ENCODE measurements around the gene LTB4R. TPM values are rescaled to one million over a fixed set of nuclear protein-coding genes. Genes with fewer than 3 reads are reported as not detected.
"Not testable (repeated sequence)": the region's sequence is repeated elsewhere in the genome, so short reads cannot be mapped to it uniquely, and the experiment has no call there.

Gene LTB4R
- total RNA-seq, 1 donor from 2014 or later: 0.67 TPM

DNA sequence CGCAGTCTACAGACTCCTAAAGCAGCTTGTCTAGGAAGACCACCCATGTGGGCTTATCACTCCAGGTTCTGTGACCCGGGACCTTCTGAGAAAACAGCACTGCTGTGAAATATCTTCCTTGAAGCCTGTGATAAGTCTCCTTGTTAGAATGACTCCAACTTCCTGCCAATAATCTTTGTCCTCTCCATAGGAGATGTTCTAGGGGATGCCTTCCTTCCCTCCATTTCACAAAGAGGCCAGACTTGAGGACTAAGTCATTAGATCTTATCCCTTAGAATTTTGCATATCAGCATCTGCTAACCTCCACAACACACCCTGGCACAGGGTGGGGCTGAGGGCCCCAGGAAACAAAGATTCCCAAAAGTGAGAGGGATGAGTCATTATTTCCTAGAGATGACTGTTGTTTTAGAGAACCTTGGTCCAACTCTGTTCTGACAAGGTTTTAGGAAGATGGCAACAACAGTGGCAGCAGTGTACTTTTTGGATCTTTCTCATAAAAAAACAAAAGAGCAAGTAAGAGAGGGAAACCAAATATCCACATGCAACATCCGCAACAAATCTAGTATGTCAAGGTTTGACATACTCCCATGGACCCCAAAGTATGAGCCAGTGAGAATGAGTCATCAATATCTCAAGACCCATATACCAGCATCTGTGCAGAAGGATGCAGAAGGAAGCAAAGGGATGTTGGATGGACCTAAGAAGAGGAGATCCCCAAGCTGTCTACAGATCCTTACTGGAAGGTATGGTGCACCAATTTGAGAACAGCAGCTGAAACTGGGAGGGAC, 6.0 kb downstream of the LTB4R start:
- DNase-seq (ENCODE audit: low read depth): peak; percentile 24

DNA sequence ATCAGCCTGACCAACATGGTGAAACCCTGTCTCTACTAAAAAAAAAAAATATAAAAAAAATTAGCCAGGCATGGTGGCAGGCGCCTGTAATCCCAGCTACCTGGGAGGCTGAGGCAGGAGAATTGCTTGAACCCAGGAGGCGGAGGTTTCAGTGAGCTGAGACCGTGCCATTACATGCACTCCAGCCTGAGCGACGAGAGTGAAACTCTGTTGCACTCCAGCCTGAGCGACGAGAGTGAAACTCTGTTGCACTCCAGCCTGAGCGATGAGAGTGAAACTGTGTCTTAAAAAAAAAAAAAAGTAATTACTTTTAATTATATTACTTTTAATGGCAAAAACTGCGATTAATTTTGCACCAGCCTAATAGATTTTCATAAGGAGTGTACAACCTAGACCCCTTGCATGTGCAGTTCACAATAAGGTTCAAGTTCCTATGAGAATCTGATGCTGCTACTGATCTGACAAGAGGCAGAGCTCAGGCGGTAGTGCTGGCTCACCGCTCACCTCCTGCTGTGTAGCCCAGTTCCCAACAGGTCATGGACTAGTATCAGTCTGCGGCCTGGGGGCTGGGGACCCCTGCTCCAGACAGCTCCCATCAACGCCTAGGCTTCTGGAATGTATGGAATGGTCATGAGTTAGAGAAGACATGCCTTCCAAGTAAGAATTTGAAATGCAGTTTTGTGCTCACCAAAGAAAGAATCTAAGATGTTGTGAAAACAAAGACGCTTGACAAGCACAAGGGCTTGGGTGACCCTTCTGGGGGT, 10.1 kb downstream of the LTB4R start:
- DNase-seq (ENCODE audit: low read depth): no peak

DNA sequence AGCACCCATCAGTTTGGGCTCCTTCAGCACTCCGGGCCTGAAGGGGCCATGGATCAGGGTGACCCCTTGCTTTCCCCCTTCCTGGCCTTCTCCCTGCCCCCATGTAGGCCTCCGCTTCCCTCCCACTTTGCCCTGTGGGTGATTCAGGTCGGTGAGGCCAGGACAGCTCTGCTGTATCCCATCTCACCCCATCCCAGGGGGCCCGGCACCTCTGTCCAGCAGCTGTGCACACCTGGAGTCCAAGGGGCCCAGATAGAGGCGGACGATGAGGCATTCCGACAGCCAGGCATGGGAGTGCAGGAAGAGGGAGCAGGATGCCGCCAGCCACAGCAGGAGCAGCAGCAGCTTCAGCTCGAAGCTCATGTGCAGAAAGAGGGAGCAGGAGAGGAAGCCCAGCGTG, 11.4 kb downstream of the LTB4R start:
- DNase-seq (ENCODE audit: low read depth): no peak

DNA sequence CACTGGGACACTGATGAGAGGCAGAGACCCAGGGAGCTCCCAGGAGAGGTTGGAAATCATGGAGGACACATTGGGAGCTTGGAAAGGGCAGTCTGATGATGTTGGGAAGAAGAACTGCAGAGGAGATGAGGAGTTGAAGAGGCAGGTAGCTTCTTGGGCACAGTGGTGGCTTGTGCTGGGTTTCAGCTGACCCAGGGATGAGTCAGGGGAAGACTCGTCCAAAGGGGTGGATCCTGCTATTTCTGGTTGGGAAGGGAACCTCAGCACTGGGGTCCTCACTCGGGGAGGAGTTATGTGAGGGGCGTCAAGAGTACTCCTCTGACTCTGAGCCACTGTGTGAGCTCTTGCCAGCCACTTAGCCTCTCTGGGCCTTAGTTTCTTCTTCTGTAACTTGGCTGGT, 12.0 kb downstream of the LTB4R start:
- no peak for DNase-seq (ENCODE audit: low read depth)

- no peak for DNase-seq (ENCODE audit: low read depth)
Measured at GRCh38 chr14:24324024-24324423, 12.7 kb downstream of the LTB4R start.

GRCh38 chr14:24325041-24325530, 13.8 kb downstream of the LTB4R start:
- DNase-seq (ENCODE audit: low read depth): no peak

GRCh38 chr14:24325963-24326362, 14.7 kb downstream of the LTB4R start:
- DNase-seq (ENCODE audit: low read depth): no peak

DNA sequence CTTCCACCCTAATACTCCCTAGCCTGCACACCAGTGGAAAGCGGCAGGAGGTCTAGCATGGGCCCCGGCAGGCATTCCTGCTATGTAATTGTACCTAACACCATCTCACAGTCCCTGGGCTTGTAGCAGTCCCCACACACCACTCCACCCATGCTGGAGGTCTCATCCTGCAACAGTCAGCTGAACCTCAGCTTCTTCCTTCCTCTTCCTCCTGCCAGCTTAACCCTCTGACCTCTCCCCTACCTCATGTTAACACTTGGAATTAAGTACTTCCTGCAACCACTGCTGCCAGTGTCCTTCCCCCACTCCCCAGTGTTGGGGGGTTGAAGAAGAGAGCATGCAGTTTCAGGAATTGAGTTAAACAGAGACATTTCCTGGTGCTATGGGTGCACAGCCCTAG, 16.0 kb downstream of the LTB4R start:
- DNase-seq (ENCODE audit: low read depth): no peak

GRCh38 chr14:24327914-24328313, 16.6 kb downstream of the LTB4R start:
- DNase-seq (ENCODE audit: low read depth): not testable (repeated sequence)

DNA sequence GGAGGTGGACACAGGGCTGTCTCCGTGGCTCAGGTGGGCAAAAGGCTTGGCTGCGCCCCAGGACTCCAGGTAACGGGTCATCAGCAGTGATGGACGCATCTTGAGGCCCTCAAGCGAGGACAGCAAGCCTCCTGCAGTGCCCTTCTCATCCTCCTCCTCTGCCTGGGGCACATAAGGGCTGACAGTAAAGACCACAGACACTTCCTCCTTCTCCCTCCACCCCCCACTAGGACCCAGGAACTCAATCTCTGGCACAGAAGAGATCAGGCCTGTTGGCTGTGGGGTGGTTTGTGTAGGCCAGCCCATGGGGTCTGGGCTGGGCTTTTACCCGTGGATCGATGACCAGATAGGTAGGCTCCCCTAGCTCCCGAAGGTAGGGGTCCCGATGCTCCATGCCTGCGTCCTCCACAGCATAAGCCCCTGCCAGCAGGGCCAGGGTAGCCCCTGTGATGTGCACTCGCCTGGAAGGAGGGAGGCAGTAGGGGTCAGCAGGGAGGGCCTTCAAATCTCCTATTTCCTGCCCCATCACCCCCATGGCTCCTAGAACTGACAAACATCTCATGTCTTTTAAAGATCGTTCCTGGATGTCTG, 17.9 kb downstream of the LTB4R start:
- DNase-seq (ENCODE audit: low read depth): no peak

GRCh38 chr14:24329736-24330135, 18.4 kb downstream of the LTB4R start:
- no peak for DNase-seq (ENCODE audit: low read depth)

GRCh38 chr14:24330973-24331674, 19.8 kb downstream of the LTB4R start:
- DNase-seq (ENCODE audit: low read depth): no peak

- no peak for DNase-seq (ENCODE audit: low read depth)
Measured at GRCh38 chr14:24331731-24332267, 20.5 kb downstream of the LTB4R start.

DNA sequence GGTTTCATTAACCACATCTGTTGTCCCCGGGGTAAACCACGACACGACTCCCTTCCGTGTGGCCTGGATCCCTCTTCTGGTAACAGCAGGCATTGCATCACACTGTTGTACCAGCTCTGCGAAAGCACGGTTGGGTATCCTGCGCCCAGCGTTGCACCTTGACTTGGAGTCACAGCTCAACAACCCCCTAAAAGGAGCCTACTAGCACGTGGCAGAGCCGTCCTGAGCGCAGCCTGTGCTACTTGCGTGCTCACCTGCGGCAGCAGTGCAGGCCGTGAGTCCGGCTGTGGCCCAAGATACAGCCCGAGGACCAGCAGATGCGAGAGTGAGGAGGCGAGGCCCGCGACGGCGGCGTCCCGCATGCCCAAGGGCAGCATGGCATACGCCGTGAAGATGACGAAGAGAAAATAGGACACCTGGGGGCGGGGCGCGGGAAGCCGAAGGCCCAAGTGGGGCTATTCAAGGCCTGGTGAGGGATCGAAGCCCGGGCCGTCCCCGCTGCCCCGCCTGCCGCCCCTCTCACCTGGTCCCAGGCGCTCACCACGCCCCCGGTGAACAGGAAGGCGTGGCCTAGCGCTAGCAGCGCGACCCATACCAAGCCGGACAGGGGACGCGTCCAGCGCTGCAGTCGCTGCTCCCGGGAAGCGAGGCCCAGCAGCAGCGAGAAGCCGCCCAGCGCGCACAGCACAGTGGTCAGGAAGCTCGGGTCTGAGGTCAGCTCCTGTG, 21.1 kb downstream of the LTB4R start:
- peak; percentile 69 for DNase-seq (ENCODE audit: low read depth)

DNA sequence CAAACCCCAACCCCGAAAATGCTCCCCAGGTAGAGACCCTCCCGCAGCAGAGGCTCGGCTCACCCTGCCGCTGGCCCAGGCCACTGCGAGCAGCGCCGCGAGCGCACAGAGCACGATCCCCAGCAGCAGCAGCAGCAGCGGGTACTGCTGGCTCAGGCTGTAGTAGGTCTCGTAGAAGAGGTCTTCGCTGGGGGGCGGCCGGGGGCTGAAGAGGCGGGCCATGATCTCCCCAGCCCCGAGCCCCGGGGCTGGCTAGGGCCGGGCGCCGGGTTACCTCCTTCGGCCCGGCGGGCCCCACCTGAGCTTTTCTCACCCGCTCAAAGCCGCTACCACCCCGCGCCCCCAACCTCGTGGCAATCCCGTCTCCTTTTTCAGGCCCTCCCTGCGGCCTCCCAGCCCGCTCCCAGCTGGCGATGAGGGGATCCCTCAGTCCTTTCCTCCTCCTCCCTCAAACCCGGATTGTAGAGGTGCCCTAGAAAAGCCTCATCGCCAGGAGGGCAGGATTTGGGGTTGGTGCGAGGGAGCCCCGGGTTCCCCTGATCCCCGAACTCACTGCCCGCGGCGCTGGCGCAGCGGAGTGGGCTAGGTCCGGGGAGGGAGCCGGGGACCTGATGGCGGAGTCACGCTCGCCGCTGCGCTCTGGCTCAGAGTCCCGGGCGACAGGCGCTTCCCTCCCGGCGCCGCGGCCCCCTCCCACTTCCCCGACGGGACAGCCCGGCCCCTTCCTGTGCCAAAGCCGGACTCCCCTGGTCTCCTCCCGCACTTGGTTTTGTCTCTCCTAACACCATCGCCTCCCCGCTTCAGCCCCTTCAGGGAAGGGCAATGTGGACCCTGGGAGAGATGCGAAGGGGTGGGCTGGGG, 23.4 kb downstream of the LTB4R start, which contains the start of gene ADCY4:
Gene ADCY4, minus strand, starts transcription at position 641 of the 861 bp plus-strand sequence. Its CDS starts 419 bp downstream, at position 222.
- no peak for DNase-seq (ENCODE audit: low read depth)

DNA sequence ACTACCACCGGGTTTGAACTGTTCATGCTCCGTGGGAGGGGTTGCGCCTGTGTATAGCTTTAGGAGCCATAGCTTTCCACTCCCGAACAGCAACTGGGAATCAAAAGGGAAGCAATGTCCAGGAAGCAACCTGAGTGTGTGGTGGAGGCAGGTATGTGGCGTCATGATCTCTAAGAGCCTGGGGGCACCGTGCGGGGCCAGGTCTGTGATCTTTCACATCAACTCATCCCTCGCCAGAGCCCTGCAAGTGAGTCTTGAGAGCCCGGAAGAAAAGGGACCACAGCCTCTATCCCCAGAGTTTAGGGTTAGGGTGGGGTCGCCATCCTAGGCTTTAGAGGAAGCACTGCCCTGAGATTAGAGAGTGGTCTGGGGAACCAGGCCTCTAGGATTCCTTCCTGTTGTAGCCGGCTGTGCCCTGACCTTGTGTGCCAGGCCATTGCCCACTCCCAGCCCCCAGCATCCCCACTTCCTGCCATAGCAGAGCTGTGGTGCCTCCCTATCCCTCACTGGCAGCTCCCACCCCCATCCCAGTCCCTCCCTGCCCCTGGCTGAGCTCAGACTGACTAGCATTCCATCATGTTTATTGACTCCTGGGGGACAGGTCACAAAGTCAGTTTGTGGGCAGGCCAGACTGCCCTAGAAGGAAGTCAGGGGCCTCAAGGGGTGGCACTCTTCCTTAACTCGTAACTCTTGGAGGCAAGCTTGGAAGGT, 24.3 kb downstream of the LTB4R start:
- no peak for DNase-seq (ENCODE audit: low read depth)

DNA sequence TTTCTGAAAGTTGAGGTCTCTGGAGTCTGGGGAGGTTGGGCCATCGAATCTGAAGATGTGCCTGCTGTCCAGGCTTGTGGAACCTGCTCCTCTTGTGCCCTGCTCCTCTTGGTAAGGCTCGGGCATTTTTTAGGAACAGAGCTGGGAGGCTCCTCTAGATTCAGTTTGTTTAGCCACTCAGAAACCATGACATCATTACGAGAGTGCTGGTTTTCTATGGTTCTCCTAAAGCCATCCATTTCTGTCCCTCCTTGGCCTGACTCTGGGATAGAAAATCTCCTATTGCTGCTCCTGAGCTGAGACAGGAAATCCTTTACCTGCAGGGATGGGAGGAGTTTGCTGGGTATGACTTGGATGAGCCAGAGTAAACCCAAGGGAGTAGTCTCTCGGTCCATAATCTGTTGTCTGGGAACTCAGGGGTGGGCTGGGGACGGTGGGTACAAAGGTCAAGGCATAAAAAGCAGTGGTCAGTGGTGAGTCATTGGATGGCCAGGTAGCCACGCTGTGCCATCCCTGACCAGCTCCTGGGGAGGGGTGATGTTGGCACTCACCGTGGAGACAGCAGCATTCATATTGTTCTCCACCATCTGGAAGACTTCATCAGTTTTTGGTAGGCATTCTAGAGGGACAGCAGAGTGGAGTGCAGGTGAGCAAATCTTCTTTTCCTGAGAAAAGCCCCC, 26.0 kb downstream of the LTB4R start:
- DNase-seq (ENCODE audit: low read depth): no peak

- no peak for DNase-seq (ENCODE audit: low read depth)
Measured at GRCh38 chr14:24337824-24338175, 26.5 kb downstream of the LTB4R start.

Data from myocyte (in vitro differentiated cells).